ENCODE results near the gene CAMK1. TPM values are rescaled to one million over a fixed set of nuclear protein-coding genes. Genes with fewer than 3 reads are reported as not detected.

Gene CAMK1
- total RNA-seq, 2 donors from 2014 or later: 16.4 to 40.2 TPM

GRCh38 chr3:9807981-9808344, 38.2 kb upstream of the CAMK1 start:
- no peaks in the 10 kb centered on the region for H3K27me3 ChIP-seq
- no peak overlapping the region for H3K4me3 ChIP-seq
- peaks cover 39% of the 10 kb centered on the region for H3K36me3 ChIP-seq
- DNase-seq (ENCODE audit: low spot score): no peak
- no peak for TF ChIP-seq CTCF (IDR thresholded peaks at IDR 0.05)
- peaks cover 0 to 22% of the 10 kb centered on the region in 2 donors for H3K4me1 ChIP-seq
- H3K27ac ChIP-seq: no peak overlapping the region
- H3K9me3 ChIP-seq: no peaks in the 10 kb centered on the region

GRCh38 chr3:9806688-9807589, 37.2 kb upstream of the CAMK1 start:
- no peak overlapping the region for H3K4me3 ChIP-seq
- no peaks in the 10 kb centered on the region for H3K27me3 ChIP-seq
- H3K36me3 ChIP-seq: peaks cover 44% of the 10 kb centered on the region
- no peak overlapping the region for H3K27ac ChIP-seq
- TF ChIP-seq CTCF (IDR thresholded peaks at IDR 0.05): no peak
- peaks cover 0 to 25% of the 10 kb centered on the region in 2 donors for H3K4me1 ChIP-seq
- no peak for DNase-seq (ENCODE audit: low spot score)
- no peaks in the 10 kb centered on the region for H3K9me3 ChIP-seq

DNA sequence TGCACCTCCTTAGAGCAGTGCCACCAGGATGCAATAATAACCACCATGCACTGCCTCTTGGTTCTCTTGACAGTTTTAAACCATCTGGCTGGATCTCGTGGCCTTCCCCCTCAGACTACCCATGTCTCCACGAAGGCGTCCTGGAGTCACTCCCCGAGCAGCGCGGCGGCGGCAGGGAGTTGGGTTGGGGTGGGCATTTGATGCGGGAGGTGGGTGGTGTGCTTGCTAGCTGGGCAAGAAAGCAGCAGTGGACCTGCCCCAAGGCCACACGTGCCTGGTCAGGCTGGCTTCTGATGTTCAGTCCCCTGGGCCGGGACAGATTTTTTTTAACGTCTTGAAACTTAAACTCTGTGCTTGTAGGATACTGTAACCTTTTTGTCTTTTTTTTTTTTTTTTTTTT, 36.4 kb upstream of the CAMK1 start:
- DNase-seq (ENCODE audit: low spot score): no peak
- no peaks in the 10 kb centered on the region for H3K9me3 ChIP-seq
- peaks cover 52% of the 10 kb centered on the region for H3K36me3 ChIP-seq
- H3K4me3 ChIP-seq: no peak overlapping the region
- H3K27me3 ChIP-seq: no peaks in the 10 kb centered on the region
- peaks cover 0 to 23% of the 10 kb centered on the region in 2 donors for H3K4me1 ChIP-seq
- no peak overlapping the region for H3K27ac ChIP-seq
- no peak for TF ChIP-seq CTCF (IDR thresholded peaks at IDR 0.05)

DNA sequence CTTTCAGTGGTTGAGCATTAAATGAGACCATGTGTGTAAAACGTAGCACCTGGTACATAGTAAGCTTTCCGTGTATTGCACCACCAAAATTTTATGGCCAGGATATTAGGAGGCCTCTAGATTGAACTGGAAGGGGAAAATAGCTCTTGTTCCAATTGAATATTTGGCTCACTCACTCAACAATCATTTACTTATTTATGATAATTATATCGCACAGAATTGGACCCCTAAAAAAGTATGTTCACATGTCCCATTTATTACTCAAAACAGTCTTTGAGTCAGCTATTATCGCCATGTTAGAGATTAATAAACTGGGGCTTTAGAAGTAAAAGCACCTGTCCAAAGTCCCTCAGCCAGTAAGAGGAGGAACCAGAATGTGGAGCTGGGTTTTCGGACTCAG, 35.2 kb upstream of the CAMK1 start:
- H3K9me3 ChIP-seq: no peaks in the 10 kb centered on the region
- no peak overlapping the region for H3K4me3 ChIP-seq
- peaks cover 0 to 15% of the 10 kb centered on the region in 2 donors for H3K4me1 ChIP-seq
- H3K27ac ChIP-seq: no peak overlapping the region
- H3K36me3 ChIP-seq: peaks cover 63% of the 10 kb centered on the region
- DNase-seq (ENCODE audit: low spot score): no peak
- H3K27me3 ChIP-seq: no peaks in the 10 kb centered on the region
- no peak for TF ChIP-seq CTCF (IDR thresholded peaks at IDR 0.05)

- Histone ChIP-seq H3K36me3 (peaks cover 78% of the 10 kb centered on the region), H3K27me3 (no peaks in the 10 kb centered on the region), H3K27ac (peak overlapping the region; percentile 63 to 74), H3K4me1 (peaks cover 0 to 8% of the 10 kb centered on the region in 2 donors), H3K9me3 (no peaks in the 10 kb centered on the region), H3K4me3 (no peak overlapping the region)
- no peak for TF ChIP-seq CTCF (IDR thresholded peaks at IDR 0.05)
- DNase-seq (ENCODE audit: low spot score): no peak
Observed at GRCh38 chr3:9803494-9803893, 33.7 kb upstream of the CAMK1 start.

Measured in right atrium auricular region (tissue), 2 donors.